Astrocyte of the cerebellum (primary cell): Measurements from ENCODE around the gene S100B.
A peak's percentile ranks its signal among the peaks of the same experiment; 100 is the strongest.

ENCODE experiments used
- DNase-seq: peaks from one replicate; pipeline ENCODE4 v3.0.0-alpha.2; 2011; ENCODE audit warnings: low read depth
- H3K4me3 ChIP-seq: 2 replicates; pipeline ENCODE4 v1.5.1; 2011; ENCODE audit warnings: mild to moderate bottlenecking, low read depth, low read length, moderate library complexity
- CTCF ChIP-seq: IDR thresholded peaks from 2 replicates; pipeline ENCODE4 v1.5.1; 2012; ENCODE audit warnings: low read length, low read depth, moderate library complexity, mild to moderate bottlenecking; ENCODE audit errors: missing control alignments
- in situ Hi-C: cut with HindIII; loops from 2 replicates; pipeline ENCODE4 v1.10.0; 2017; ENCODE audit warnings: low sequenced_read_pairs

The S100B gene

DNA sequence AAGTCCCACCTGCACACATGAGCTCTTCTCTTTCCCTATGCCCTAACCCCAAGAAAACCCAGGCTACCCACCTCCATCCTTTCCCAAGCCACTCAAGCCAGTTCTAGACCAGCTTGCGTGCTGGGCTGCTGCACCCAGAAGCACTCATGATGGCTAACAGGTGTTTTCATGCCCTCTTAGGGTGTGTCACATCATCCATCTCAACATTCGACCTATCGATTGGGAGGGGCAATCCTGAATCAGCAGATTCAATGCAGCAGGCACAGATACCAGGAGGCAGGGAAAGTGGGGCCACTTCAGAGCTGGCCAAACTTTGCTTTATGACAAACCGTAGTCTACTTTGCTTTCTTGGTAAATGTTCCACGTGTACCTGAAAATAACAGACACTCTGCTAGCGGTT lies 24.0 kb upstream of the S100B start:
- TF ChIP-seq CTCF: no peak
- H3K4me3 ChIP-seq: no peak overlapping the region
- in situ Hi-C loops: no loop called here
- DNase-seq: no peak

DNA sequence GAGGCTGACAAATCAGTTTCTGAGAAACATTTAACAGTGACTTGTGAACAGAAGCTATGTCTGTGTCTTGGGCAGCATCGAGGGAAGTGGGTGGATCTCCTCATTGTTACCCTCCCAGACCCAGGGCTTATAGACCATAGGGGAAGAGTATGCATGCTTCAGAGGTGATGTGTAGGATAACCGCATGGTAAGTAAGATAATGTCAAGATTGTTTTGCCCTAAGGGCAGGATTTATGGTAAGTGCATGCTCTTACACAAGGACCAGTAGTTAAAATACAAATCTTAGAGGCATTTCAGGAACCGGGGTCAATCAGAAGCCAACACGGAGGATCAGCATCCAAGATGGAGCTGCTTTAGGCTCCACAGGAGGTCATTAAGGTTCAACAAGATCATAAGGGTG lies 22.8 kb upstream of the S100B start:
- DNase-seq: no peak
- no peak for TF ChIP-seq CTCF
- H3K4me3 ChIP-seq: no peak overlapping the region
- in situ Hi-C loops: no loop called here

GRCh38 chr21:46626975-46627501 lies 22.2 kb upstream of the S100B start:
- H3K4me3 ChIP-seq: no peak overlapping the region
- DNase-seq: no peak
- in situ Hi-C loops: no loop called here
- no peak for TF ChIP-seq CTCF

DNA sequence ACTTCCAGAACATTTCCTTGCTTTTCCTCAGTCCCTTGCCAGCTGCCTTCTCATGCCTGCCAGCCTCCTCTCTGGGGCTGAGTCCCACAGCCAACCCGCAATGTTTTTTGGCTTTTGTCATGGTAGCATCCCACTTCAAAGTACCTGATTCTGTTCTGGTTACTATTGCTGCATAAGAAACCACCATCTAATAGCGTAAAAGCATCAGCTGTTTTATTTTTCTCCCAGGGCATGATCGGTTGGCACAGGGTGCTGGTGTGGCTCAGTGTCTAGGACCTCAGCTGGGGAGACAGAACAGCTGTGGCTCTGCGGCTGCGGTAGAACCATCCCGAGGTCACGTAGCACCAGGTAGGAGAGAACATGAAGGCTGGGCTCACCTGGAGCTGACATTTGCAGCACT lies 21.7 kb upstream of the S100B start:
- in situ Hi-C loops: no loop called here
- no peak for DNase-seq
- no peak overlapping the region for H3K4me3 ChIP-seq
- no peak for TF ChIP-seq CTCF

GRCh38 chr21:46625759-46626158 lies 20.9 kb upstream of the S100B start:
- DNase-seq: no peak
- in situ Hi-C loops: no loop called here

GRCh38 chr21:46624050-46624449 lies 19.2 kb upstream of the S100B start:
- TF ChIP-seq CTCF: no peak
- in situ Hi-C loops: no loop called here
- no peak overlapping the region for H3K4me3 ChIP-seq
- no peak for DNase-seq

More at GRCh38 chr21:46625759-46626158, 20.9 kb upstream of the S100B start:
- H3K4me3 ChIP-seq: no peak overlapping the region
- TF ChIP-seq CTCF: no peak

DNA sequence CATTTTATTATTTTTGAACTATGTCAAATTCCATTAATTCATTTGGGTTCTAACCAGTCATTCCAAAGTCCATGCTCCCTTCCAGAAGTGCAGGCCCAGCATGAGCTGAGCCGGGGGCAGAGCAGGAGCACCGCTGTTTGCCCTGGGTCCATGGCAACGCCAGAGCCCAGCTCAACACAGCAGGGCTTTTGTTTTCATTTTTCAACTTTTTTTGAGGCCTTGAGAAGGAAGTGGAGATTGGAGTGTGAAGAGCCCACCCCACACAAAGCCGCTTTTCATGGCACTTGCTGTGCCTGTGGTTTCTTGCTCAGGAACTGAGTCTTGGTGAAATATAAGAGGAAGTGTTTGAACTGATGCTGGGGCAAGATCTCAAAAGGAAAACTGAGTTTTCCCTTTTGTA lies 17.3 kb upstream of the S100B start:
- in situ Hi-C loops: no loop called here
- DNase-seq: peak; percentile 82
- no peak overlapping the region for H3K4me3 ChIP-seq
- TF ChIP-seq CTCF: no peak
